HG02798 (cell line): ENCODE results near the gene DOK4.
A peak's percentile ranks its signal among the peaks of the same experiment; 100 is the strongest.

ENCODE experiments used
- ATAC-seq: cut with Tn5 transposase; IDR thresholded peaks from one replicate; pipeline ENCODE4 v1.9.1; 2021; ENCODE audit warnings: mild to moderate bottlenecking; ENCODE audit not compliant: unreplicated experiment, poor library complexity

Gene DOK4

DNA sequence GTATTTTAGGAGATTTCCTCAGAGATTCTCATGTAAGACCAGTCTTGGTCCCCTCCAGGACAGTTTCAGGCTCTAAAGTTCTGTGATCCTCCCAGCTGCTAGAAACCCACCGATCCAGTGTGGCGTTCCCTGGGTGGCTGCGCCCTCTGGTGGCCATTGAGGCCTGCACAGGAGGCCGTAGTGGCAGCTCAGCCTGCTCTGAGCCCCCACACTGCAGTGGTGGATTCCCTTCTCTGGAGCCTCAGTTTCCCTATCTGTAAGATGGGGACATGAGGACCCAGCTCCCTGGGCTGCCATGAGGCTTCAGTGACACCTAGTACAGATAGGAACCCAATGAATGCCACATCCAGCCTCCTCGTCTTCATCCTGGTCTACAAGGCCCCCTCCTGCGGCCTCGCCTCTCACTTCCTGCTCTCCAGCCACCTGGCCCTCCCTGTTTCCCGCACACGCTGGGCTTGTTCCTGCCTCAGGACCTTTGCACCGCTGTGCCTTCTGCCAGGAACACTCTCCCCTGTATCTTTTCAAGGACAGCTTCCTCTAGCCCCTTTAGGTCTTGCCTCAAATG lies 33.6 kb upstream of the DOK4 start:
- ATAC-seq = peak; percentile 72

- no peak for ATAC-seq
These were observed 32.6 kb upstream of the DOK4 start for GRCh38 chr16:57518922-57519321.

- ATAC-seq = no peak
These were observed 32.2 kb upstream of the DOK4 start for GRCh38 chr16:57518520-57518919.

GRCh38 chr16:57517397-57518367 lies 31.4 kb upstream of the DOK4 start:
- ATAC-seq = no peak

DNA sequence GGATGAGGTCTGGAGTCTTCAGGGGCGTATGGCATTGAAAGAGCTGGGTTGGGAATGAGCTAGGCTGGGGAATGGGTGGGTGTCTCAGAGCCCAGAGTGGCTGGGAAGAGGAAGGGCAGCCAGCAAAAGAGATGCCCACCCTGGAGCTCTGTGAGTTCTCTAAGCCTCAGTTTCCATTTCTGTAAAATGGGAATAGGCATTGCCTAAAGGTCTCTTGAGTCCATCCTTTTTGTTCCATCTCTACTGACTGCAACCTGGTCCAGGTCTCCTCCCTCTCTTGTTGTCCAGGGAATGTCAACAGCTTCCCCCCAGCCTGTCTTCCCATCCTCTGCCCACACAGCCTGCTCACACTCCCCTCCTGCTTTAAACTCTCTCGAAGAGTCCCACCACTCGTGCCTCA lies 30.5 kb upstream of the DOK4 start:
- ATAC-seq = no peak

DNA sequence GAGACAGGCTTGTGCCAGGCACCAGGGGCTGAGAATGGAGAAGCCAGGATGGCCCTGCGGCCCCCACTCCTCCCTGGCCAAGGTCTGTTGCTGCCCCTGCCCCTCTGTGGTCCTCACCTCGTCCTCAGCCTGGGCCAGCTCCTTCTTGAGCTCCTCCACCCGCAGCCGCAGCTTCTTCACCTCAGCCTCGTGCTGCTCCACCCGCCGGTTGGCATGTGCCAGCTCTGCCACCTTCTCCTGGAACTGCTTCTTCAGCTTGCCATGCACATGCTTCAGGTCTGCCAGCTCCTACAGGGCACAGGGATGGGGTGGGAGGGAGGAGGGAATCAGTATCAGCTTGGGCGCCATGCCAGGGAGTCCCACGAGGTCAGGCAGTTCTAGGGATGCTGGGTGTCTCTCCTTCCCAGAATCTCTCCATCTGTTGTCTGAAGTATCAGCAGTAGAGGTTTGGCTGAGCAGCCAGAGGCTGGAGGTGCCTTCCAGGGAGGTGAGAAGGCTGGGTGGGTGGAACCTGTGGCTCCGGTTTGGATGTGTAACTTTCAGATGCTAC lies 30.0 kb upstream of the DOK4 start:
- no peak for ATAC-seq

DNA sequence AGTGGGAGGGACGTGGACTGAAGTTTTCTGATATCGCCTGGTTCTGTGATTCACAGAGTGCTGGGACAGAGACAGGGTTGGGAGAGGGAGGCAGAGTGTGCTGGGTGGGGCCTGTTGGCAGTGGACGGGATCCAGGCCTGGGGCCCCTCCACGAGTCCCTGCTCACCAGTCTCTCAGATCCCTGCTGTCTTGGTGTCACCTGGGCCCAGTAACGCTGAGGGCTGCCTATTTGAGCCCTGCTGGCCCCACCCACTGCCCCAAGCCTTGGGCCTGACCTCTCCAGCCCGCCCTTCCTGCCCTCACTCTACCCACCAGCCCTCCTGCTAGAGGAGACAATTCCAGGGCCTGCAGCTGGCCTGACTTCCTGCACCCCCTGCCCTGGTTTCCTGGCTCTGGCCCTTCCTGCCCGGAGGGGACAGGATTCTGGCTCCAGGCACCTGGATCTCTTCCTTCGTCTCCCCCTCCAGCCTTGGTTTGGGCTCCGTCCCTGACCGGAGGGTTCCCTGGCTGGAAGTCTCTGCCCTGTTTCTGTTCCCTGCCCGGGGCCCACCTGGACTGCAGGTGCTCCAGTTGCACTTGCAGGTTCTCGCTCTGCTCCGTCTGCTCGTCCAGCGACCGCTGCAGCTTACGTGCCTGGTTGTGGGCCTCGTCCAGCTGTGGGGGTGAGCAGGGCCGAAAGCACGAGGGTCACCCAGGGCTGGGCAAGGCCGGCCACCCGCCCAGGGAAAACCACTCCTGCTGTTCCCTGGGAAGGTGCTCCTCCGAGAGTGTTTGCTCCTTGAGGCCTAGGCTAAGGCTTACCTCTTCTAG lies 28.7 kb upstream of the DOK4 start:
- no peak for ATAC-seq

DNA sequence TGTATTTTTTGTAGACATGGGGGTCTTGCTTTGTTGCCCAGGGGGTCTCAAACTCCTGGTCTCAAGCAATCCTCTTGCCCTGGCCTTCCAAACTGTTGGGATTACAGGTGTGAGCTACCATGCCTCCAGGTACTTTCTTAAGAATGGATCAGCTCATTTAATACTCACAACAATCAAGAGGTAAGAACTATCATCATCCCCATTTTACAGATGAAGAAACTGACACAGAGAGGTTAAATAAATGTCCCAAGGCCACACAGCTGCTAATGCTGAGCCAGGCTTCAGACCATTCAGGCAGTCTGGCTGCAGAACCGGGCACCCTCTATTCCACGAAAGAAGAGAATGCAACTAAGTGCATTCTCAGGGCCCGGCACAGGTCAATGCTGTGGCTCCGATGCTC lies 28.1 kb upstream of the DOK4 start:
- ATAC-seq = no peak

DNA sequence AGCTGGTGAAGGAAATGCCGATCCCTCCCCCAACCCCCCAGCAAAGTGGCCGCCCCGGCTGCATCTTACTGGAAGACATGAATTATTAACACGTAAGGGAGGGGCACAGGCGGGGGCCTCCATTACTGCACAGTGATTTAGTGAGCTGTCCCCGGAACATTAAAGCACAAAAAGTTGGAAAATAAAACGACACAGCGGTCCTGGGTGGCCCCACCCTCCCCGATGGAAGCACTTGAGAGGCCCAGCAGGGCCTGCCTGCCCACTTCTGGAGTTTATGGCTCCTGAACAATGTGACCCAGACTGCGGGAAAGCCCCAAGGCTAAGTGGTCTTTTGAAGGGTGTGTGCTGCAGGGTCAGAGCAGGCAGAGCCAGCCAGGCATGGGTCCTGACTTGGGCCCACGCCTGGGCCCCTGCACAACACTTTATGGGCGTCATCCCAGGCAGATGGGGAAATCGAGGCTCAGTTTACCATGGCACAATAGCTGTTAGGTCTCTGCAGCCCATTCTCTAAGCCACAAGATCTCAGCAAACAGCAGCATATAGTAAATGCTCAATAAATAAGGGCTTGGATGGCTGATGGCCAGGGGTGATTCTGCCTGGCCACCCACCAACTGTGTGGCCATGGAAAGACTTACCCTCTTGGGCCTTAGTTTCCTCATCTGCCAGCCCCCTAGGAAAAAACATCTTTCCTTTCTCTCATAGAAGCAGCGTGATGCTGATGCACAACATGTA lies 27.2 kb upstream of the DOK4 start:
- no peak for ATAC-seq

DNA sequence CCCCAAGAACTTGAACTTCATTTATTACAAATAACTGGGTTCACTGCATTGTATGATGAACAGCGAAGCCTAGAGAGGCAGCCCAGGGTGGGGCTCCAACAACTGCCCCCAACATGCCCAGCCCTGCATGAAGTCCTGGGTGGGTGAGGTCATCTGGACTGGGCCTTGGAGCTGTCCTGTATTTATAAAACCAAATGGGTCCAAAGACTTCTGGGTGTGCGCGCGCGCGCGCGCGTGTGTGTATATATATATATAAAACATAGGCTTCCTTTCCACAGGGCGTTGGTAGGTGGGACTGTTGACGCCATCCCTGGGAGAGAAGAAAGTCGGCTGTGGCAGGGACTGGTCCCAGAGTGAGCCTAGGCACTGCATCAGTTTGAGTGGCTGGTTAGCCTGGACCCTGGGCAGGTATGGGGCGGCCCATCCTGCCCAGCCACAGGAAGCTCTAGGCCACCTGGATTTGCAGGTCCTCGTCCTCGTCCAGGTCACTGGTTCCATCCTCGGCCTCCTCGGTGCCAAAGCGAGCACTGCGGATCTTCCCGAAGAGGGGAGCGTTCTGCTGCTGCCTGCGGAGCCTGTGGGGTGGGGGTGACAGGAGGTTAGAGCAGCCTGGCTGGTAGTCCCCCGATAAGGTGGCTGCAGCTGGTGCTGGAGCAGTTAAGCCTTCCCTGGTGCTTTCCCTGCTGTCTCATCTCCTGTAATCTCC lies 26.2 kb upstream of the DOK4 start:
- ATAC-seq = no peak

GRCh38 chr16:57510016-57510871 lies 24.0 kb upstream of the DOK4 start:
- ATAC-seq = no peak

DNA sequence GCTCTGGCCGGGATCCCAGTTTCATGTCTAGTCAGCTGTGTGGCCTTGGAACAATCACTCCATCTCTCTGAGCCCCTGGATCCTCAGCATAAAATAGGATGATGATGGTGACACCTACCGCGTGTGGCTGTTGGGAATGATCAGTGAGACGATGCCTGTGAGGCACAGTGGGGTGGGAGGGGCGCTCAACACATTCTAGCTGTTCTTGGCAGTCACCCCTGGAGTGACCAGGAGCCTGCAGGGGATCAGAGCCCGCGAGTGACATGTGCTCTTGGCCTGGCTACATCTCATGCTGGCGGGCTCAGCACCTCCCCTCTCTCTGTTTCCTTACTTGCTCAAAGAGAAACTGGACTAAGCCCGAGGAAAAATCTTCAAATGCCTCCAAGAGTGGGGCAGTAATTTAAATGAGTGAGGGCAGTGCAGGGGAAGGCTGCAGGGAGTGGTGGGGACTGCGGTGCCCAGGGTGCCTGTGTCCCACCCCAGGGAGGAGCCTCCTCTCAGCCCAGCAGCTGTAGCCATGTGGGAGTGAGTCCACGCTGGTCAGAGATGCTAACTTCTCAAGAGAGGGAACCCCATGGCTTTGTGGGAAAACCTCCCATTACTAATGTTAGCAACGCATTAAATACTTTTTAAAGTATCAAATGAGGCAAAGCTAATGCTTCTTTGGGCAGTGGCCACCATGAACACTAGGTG lies 23.1 kb upstream of the DOK4 start:
- no peak for ATAC-seq

- ATAC-seq = no peak
These were observed 21.7 kb upstream of the DOK4 start for GRCh38 chr16:57508035-57508425.

- ATAC-seq = no peak
These were observed 21.1 kb upstream of the DOK4 start for GRCh38 chr16:57507136-57508034.

GRCh38 chr16:57505169-57505568 lies 18.9 kb upstream of the DOK4 start:
- no peak for ATAC-seq

- ATAC-seq = no peak
These were observed 18.2 kb upstream of the DOK4 start for GRCh38 chr16:57504491-57504890.

- no peak for ATAC-seq
These were observed 17.7 kb upstream of the DOK4 start for GRCh38 chr16:57504001-57504400.
